Neutrophil (primary cell): Measurements from ENCODE around the gene MAP3K13.

Experiments used
- H3K27ac ChIP-seq: fragments of 200-600 bp; sonication (generic); 2 replicates; pipeline ENCODE4 v1.5.1; 2016; ENCODE audit warnings: mild to moderate bottlenecking, moderate library complexity
- H3K27me3 ChIP-seq: fragments of 200-600 bp; sonication (generic); 2 replicates; pipeline ENCODE4 v1.6.0; 2016; ENCODE audit warnings: mild to moderate bottlenecking
- H3K36me3 ChIP-seq: fragments of 200-600 bp; sonication (generic); 2 replicates; pipeline ENCODE4 v1.5.1; 2017
- H3K4me1 ChIP-seq, 2 experiments: fragments of 200-600 bp in 1 of 2; sonication (generic) in 1 of 2; 1 replicate in 1 of 2; 2 replicates in 1 of 2; pipeline versions ENCODE4 v1.5.1 to v1.6.1; 2013 to 2016; ENCODE audit warnings: low read depth in 1 of 2, low read length in 1 of 2, mild to moderate bottlenecking in 1 of 2, moderate library complexity in 1 of 2; ENCODE audit not compliant: control insufficient read depth in 1 of 2, insufficient read depth in 1 of 2
- H3K4me3 ChIP-seq, 2 experiments: fragments of 200-600 bp in 1 of 2; sonication (generic) in 1 of 2; 1 replicate in 1 of 2; 2 replicates in 1 of 2; pipeline ENCODE4 v1.5.1; 2013 to 2016; ENCODE audit warnings: low read depth in 1 of 2, low read length in 1 of 2, mild to moderate bottlenecking in 1 of 2, moderate library complexity in 1 of 2
- H3K9me3 ChIP-seq: fragments of 200-600 bp; sonication (generic); 2 replicates; pipeline ENCODE4 v1.5.1; 2016
- CTCF ChIP-seq: fragments of 200-600 bp; sonication (generic); IDR thresholded peaks from 2 replicates; pipeline ENCODE4 v1.5.1; 2016; ENCODE audit warnings: antibody characterized with exemption

The MAP3K13 gene

GRCh38 chr3:185421577-185422232, 58.8 kb downstream of the MAP3K13 start:
- no peaks in the 10 kb centered on the region for H3K9me3 ChIP-seq
- no peaks in the 10 kb centered on the region for H3K36me3 ChIP-seq
- no peaks in the 10 kb centered on the region for H3K4me1 ChIP-seq
- H3K27me3 ChIP-seq: peaks cover 3% of the 10 kb centered on the region
- no peak for TF ChIP-seq CTCF
- no peak overlapping the region for H3K4me3 ChIP-seq
- H3K27ac ChIP-seq: no peak overlapping the region

- Histone ChIP-seq H3K4me3 (no peak overlapping the region), H3K36me3 (no peaks in the 10 kb centered on the region), H3K27ac (no peak overlapping the region), H3K27me3 (peaks cover 3% of the 10 kb centered on the region), H3K9me3 (no peaks in the 10 kb centered on the region), H3K4me1 (no peaks in the 10 kb centered on the region)
- TF ChIP-seq CTCF: no peak
Observed at GRCh38 chr3:185422677-185423076, 59.7 kb downstream of the MAP3K13 start.

- no peak for TF ChIP-seq CTCF
Observed at GRCh38 chr3:185423178-185423577, 60.2 kb downstream of the MAP3K13 start.

GRCh38 chr3:185424435-185424834, 61.5 kb downstream of the MAP3K13 start:
- no peak overlapping the region for H3K27ac ChIP-seq
- TF ChIP-seq CTCF: no peak
- no peaks in the 10 kb centered on the region for H3K36me3 ChIP-seq
- no peaks in the 10 kb centered on the region for H3K4me1 ChIP-seq
- H3K9me3 ChIP-seq: no peaks in the 10 kb centered on the region
- no peak overlapping the region for H3K4me3 ChIP-seq
- peaks cover 3% of the 10 kb centered on the region for H3K27me3 ChIP-seq

More at GRCh38 chr3:185423178-185423577, 60.2 kb downstream of the MAP3K13 start:
- no peaks in the 10 kb centered on the region for H3K36me3 ChIP-seq
- no peak overlapping the region for H3K27ac ChIP-seq
- H3K9me3 ChIP-seq: no peaks in the 10 kb centered on the region
- H3K4me3 ChIP-seq: no peak overlapping the region
- H3K27me3 ChIP-seq: peaks cover 3% of the 10 kb centered on the region
- H3K4me1 ChIP-seq: no peaks in the 10 kb centered on the region

- Histone ChIP-seq H3K4me3 (no peak overlapping the region), H3K9me3 (no peaks in the 10 kb centered on the region), H3K27ac (no peak overlapping the region), H3K27me3 (no peaks in the 10 kb centered on the region), H3K4me1 (no peaks in the 10 kb centered on the region), H3K36me3 (no peaks in the 10 kb centered on the region)
- TF ChIP-seq CTCF: no peak
Observed at GRCh38 chr3:185430375-185430774, 67.4 kb downstream of the MAP3K13 start.
